OCI-LY7 (cell line): Measurements from ENCODE around the gene RBBP8. TPM values are rescaled to one million over a fixed set of nuclear protein-coding genes. Genes with fewer than 3 reads are reported as not detected.
A peak's percentile ranks its signal among the peaks of the same experiment; 100 is the strongest.

Experiments used
- BruUV-seq: library from RNA; stranded (reverse); fragments of 400-500 nt; replicated peaks from 2 replicates; lab custom pipeline; 2021; lab: Mats Ljungman, UMichigan
- CTCF ChIA-PET: fragments of 300-600 bp; sonication (Branson Sonifier 250); formaldehyde crosslinking; loops from one replicate; lab custom pipeline; 2022; ENCODE audit warnings: antibody characterized with exemption; ENCODE audit not compliant: unreplicated experiment; lab: Charles Lee
- POLR2A ChIA-PET: fragments of 300-600 bp; sonication (Branson Sonifier 250); formaldehyde crosslinking; loops from one replicate; lab custom pipeline; 2022; ENCODE audit warnings: antibody characterized with exemption; lab: Charles Lee
- DNase-seq: peaks from one replicate; pipeline ENCODE4 v3.0.0-alpha.2; 2015; ENCODE audit warnings: low spot score
- H2AFZ ChIP-seq: fragments of 200-600 bp; sonication (generic), shearing (Covaris generic); 2 replicates; pipeline ENCODE4 v1.6.1; 2014; ENCODE audit warnings: mild to moderate bottlenecking, antibody characterized with exemption, low read length, moderate library complexity
- H3K27ac ChIP-seq: fragments of 200-600 bp; sonication (generic); 2 replicates; pipeline ENCODE4 v1.5.1; 2014; ENCODE audit warnings: mixed run types, low read depth, mild to moderate bottlenecking, moderate library complexity, low read length, inconsistent platforms; ENCODE audit not compliant: poor library complexity, severe bottlenecking
- H3K36me3 ChIP-seq: fragments of 200-600 bp; sonication (generic); 2 replicates; pipeline ENCODE4 v1.6.1; 2014; ENCODE audit warnings: mild to moderate bottlenecking, antibody characterized with exemption, low read length, moderate library complexity, mixed read lengths; ENCODE audit not compliant: insufficient read depth
- H3K4me1 ChIP-seq: fragments of 200-600 bp; sonication (generic); 2 replicates; pipeline ENCODE4 v1.5.1; 2014; ENCODE audit warnings: mild to moderate bottlenecking, low read length; ENCODE audit not compliant: insufficient read depth, poor library complexity, severe bottlenecking
- H3K4me2 ChIP-seq: fragments of 200-600 bp; sonication (generic); 2 replicates; pipeline ENCODE4 v1.6.1; 2014; ENCODE audit warnings: mild to moderate bottlenecking, low read length
- H3K4me3 ChIP-seq: fragments of 200-600 bp; sonication (generic); 2 replicates; pipeline ENCODE4 v1.5.1; 2014; ENCODE audit warnings: mild to moderate bottlenecking, low read depth, low read length; ENCODE audit not compliant: poor library complexity, severe bottlenecking
- H3K79me2 ChIP-seq: fragments of 200-600 bp; sonication (generic); 2 replicates; pipeline ENCODE4 v1.6.1; 2016; ENCODE audit warnings: low read depth, mild to moderate bottlenecking, low read length, moderate library complexity, mixed read lengths; ENCODE audit not compliant: insufficient read depth
- H3K9me2 ChIP-seq: fragments of 200-600 bp; sonication (generic); 2 replicates; pipeline ENCODE4 v1.6.1; 2016; ENCODE audit warnings: mild to moderate bottlenecking, low read length, mixed read lengths; ENCODE audit not compliant: insufficient read depth
- H3K9me3 ChIP-seq: fragments of 200-600 bp; sonication (generic); 2 replicates; pipeline ENCODE4 v1.6.1; 2014; ENCODE audit warnings: mild to moderate bottlenecking, mixed run types, low read length, mixed read lengths
- H4K20me1 ChIP-seq: fragments of 200-600 bp; sonication (generic); 2 replicates; pipeline ENCODE4 v1.6.1; 2014; ENCODE audit warnings: mild to moderate bottlenecking, antibody characterized with exemption, low read length, moderate library complexity, mixed read lengths; ENCODE audit not compliant: insufficient read depth
- CTCF ChIP-seq: fragments of 200-600 bp; sonication (generic); conservative IDR thresholded peaks from 2 replicates; pipeline ENCODE4 v1.5.1; 2014; ENCODE audit warnings: mild to moderate bottlenecking, antibody characterized with exemption, low read length, moderate library complexity, mixed read lengths
- EZH2phosphoT487 ChIP-seq: fragments of 200-600 bp; sonication (generic); IDR thresholded peaks from 2 replicates; pipeline ENCODE4 v1.6.1; 2018; ENCODE audit warnings: low read depth, borderline replicate concordance, mild to moderate bottlenecking, mixed run types, antibody characterized with exemption, low read length, moderate library complexity, mixed read lengths
- intact Hi-C: fragments of 100-400 bp; cut with micrococcal nuclease; formaldehyde crosslinking; loops from one replicate; pipeline ENCODE4 v1.10.0; 2022; ENCODE audit not compliant: unreplicated experiment
- total RNA-seq, 2 experiments: library from RNA; depleted of rRNA in 1 of 2; stranded (reverse); fragments of >200 nt in 1 of 2; shearing (Covaris generic) in 1 of 2; gene quantifications; 2 replicates each; pipeline ENCODE4 v1.2.3, GENCODE V29; 2014 to 2022

RBBP8 gene
- total RNA-seq, 2 experiments from 2014 or later: 51.0 to 86.0 TPM

- Histone ChIP-seq H3K4me3 (no peak overlapping the region), H3K79me2 (no peaks in the 10 kb centered on the region), H3K9me3 (no peaks in the 10 kb centered on the region), H4K20me1 (no peaks in the 10 kb centered on the region), H3K9me2 (no peaks in the 10 kb centered on the region), H3K4me1 (peaks cover 50% of the 10 kb centered on the region), H3K4me2 (no peak overlapping the region), H3K27ac (no peak overlapping the region), H2AFZ (no peak overlapping the region), H3K36me3 (no peaks in the 10 kb centered on the region)
- TF ChIP-seq CTCF (no peak), EZH2phosphoT487 (no peak)
- no peak for DNase-seq
- ChIA-PET POLR2A (interaction anchor here (0.6 kb wide), 1 partner anchor 48 kb away, joined by 3 read pairs; no protein-coding TSS in a partner anchor), CTCF (no interaction called here)
- intact Hi-C loops: no loop called here
- BruUV-seq: no TSS peak
These were observed 136.4 kb downstream of the RBBP8 start for GRCh38 chr18:23069481-23069880.

- no peak for DNase-seq
- Histone ChIP-seq H3K36me3 (no peaks in the 10 kb centered on the region), H3K9me3 (no peaks in the 10 kb centered on the region), H3K9me2 (no peaks in the 10 kb centered on the region), H3K79me2 (no peaks in the 10 kb centered on the region), H4K20me1 (no peaks in the 10 kb centered on the region), H3K4me3 (no peak overlapping the region), H3K27ac (no peak overlapping the region), H2AFZ (no peak overlapping the region), H3K4me1 (peaks cover 50% of the 10 kb centered on the region), H3K4me2 (no peak overlapping the region)
- ChIA-PET POLR2A (interaction anchor here (0.6 kb wide), 1 partner anchor 48 kb away, joined by 3 read pairs; no protein-coding TSS in a partner anchor), CTCF (no interaction called here)
- intact Hi-C loops: loop anchor here (5.0 to 10.0 kb wide), 3 partner anchors 62 to 172 kb away; partner anchors contain the start of gene RBBP8
- no peak for TF ChIP-seq CTCF
- TF ChIP-seq EZH2phosphoT487: no peak
- BruUV-seq: no TSS peak
These were observed 136.8 kb downstream of the RBBP8 start for GRCh38 chr18:23069898-23070297.

DNA sequence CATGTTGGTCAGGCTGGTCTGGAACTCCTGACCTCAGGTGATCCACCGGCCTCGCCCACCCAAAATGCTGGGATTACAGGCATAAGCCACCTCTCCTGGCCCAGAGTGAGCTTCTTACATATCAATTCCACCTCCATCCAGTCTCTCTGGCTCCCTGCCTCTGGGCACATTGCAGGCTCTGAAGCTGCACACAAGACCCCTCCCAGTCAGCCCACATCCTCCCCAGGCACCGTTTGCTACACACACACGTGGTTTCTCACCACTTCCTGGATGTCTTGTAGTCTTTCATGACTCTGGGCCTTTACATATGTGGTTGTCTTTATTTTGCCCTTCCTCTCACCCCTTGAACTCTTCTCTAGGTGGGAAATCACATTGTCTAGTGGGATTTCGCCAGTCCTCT, 138.2 kb downstream of the RBBP8 start:
- POLR2A ChIA-PET: interaction anchor here (0.5 to 1.9 kb wide), 5 partner anchors 35 to 334 kb away, joined by 3 to 4 read pairs (median 3); no protein-coding TSS in a partner anchor
- Histone ChIP-seq H3K4me3 (peak overlapping the region; percentile 19), H3K79me2 (no peaks in the 10 kb centered on the region), H3K9me3 (no peaks in the 10 kb centered on the region), H3K4me1 (peaks cover 50% of the 10 kb centered on the region), H3K27ac (peak overlapping the region; percentile 66), H3K36me3 (no peaks in the 10 kb centered on the region), H4K20me1 (no peaks in the 10 kb centered on the region), H3K4me2 (peak overlapping the region; percentile 58), H3K9me2 (no peaks in the 10 kb centered on the region), H2AFZ (peak overlapping the region; percentile 89)
- BruUV-seq: no TSS peak
- no peak for TF ChIP-seq CTCF
- TF ChIP-seq EZH2phosphoT487: no peak
- DNase-seq: peak; percentile 95
- CTCF ChIA-PET: no interaction called here
- intact Hi-C loops: loop anchor here (5.0 to 10.0 kb wide), 3 partner anchors 61 to 171 kb away; partner anchors contain the start of gene RBBP8
